ENCODE measurements around the gene SQSTM1. TPM values are rescaled to one million over a fixed set of nuclear protein-coding genes. Genes with fewer than 3 reads are reported as not detected.

Gene SQSTM1
- total RNA-seq, 1 donor from 2014 or later = 593 TPM

DNA sequence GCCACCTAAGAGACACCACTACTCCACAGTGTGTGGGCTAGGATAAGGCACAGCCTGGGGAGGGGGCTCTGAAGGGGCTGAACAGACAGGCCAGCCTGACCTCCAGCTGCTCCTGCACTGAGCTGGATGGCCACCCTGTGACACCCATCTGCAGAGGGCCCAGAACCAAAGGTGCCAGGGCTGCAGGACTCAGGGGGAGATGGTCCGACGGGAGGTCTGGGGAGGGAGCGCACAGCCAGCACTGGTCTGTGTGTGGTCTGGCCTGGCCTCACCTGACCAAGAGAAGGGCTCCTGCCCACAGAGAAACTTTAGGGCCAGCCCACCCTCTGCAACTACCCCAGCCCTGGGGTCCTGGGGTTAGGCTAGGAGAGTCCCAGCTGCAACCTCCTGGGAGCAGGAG lies 26.1 kb upstream of the SQSTM1 start:
- DNase-seq (ENCODE audit: low read depth) = no peak

DNA sequence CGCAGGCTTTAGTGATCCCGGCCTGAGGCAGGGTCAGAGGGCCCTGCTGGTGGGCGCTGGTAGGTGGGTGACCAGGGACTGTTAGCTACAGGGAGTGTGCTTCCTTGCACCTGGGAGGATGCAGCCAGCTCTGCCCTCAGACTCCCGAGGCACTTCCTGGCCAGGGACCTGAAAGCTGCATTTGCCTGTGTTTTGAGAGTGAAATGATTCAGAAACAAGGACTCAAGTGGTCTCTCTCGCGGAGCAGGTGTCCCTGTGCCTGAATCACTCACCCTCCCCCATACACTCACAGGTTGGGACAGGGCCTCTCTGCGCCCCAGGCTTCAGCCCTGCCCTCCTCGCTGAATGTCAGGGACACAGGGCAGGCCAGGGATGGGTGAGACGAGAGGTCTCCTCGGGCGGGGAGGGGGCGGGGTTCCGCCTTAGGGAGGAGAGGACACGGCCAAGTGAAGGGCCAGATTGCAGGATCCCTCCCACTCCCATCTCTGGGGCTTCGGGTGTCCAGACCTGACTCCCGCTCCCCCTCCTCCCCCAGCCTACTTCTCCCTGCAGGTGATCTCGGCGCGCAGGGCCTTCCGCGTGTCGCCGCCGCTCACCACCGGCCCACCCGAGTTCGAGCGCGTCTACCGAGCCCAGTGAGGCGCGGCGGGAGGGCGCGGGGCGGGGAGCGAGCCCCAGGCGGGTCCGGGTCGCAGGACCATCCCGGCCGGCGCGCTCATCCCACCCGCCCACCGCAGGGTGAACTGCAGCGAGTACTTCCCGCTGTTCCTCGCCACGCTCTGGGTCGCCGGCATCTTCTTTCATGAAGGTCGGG lies 25.4 kb upstream of the SQSTM1 start:
- DNase-seq (ENCODE audit: low read depth) = no peak

DNA sequence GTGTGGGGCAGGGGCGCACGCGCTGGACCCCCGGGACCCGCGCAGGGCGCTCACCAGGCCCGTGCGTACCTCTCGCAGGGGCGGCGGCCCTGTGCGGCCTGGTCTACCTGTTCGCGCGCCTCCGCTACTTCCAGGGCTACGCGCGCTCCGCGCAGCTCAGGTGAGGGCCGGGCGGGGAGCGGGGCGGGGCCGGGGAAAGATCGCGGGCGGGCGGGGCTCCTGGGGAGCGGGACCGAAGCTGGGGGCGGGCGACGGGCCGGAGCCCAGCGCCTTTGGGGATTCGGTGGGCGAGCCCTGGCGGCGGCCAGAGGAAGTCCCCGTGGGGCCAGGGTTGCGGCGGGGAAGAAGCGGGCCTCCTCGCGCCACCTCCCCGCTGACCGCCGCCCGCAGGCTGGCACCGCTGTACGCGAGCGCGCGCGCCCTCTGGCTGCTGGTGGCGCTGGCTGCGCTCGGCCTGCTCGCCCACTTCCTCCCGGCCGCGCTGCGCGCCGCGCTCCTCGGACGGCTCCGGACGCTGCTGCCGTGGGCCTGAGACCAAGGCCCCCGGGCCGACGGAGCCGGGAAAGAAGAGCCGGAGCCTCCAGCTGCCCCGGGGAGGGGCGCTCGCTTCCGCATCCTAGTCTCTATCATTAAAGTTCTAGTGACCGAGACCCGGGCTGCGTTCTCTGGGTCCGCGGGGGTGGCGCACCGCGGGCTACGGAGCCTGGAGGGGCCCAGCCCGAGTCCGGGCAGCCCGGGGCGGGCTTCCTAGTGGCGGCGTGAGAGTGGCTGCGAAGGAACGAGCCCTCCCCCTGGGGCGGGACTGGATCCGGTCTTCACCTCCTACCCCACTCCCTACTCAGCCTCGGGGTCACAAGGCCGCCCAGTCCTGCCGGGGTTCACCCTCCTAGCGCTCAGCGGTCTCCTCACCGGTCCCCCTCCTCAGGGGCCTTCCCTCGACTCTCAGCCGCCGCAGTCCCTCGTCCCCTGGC lies 24.6 kb upstream of the SQSTM1 start:
- peak; percentile 84 for DNase-seq (ENCODE audit: low read depth)

- no peak for DNase-seq (ENCODE audit: low read depth)
Measured at GRCh38 chr5:179796877-179797608, 23.7 kb upstream of the SQSTM1 start.

DNA sequence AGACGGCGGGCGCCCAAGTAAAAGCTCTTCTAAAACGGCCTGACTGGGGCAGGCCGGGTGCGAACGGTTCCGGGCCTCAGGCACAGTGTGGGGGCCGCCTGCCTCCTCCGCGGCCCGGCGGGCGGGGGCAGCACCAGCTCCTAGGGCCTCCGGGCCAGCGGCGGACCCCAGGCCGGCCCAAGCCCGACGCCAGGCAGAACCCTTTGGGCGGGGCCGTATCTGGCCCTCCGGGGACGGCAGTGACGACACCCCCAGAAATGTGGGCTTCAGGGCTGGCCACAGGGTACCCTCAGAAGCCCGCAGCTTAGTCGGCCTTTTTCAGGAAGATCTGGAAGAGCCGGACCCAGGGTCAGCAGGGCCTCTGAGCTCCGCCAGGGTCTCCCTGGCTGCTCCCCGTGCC lies 23.0 kb upstream of the SQSTM1 start:
- DNase-seq (ENCODE audit: low read depth) = no peak

- DNase-seq (ENCODE audit: low read depth) = no peak
Measured at GRCh38 chr5:179798144-179798770, 22.4 kb upstream of the SQSTM1 start.

- no peak for DNase-seq (ENCODE audit: low read depth)
Measured at GRCh38 chr5:179798771-179799643, 21.7 kb upstream of the SQSTM1 start.

- no peak for DNase-seq (ENCODE audit: low read depth)
Measured at GRCh38 chr5:179799644-179799973, 21.1 kb upstream of the SQSTM1 start.

DNA sequence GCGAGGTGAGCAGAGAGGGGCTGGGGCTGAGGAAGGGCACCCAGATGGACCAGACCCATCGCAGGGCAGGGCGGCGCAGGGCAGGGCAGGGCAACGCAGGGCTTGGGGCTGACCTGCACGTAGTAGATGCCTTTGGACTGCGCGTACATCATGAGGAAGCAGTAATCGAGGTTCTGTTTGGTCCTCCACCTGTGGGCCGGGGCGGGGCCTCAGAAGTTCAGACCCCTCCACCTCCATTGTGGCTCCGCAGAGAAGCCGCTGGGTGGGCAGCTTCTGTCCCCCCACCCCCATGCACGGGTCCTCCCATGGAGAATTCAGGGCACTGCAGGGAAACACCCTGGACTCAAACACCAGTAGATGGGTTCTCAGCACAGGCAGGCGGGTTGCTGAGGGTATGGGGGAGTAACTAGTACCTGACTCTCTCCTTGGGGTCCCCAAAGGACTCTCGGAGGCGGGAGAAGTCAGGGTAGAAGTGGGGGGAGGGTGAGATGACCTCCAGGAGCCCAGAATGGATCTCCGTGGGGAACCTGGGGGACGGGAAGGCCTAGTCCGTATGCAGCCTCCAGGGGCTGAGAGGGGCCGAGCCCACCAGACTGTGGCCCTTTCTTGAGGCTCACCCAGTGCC lies 20.5 kb upstream of the SQSTM1 start:
- DNase-seq (ENCODE audit: low read depth) = no peak

- DNase-seq (ENCODE audit: low read depth) = no peak
Measured at GRCh38 chr5:179800696-179801201, 20.0 kb upstream of the SQSTM1 start.

GRCh38 chr5:179801304-179802206 lies 19.1 kb upstream of the SQSTM1 start:
- no peak for DNase-seq (ENCODE audit: low read depth)

- no peak for DNase-seq (ENCODE audit: low read depth)
Measured at GRCh38 chr5:179802207-179802883, 18.4 kb upstream of the SQSTM1 start.

DNA sequence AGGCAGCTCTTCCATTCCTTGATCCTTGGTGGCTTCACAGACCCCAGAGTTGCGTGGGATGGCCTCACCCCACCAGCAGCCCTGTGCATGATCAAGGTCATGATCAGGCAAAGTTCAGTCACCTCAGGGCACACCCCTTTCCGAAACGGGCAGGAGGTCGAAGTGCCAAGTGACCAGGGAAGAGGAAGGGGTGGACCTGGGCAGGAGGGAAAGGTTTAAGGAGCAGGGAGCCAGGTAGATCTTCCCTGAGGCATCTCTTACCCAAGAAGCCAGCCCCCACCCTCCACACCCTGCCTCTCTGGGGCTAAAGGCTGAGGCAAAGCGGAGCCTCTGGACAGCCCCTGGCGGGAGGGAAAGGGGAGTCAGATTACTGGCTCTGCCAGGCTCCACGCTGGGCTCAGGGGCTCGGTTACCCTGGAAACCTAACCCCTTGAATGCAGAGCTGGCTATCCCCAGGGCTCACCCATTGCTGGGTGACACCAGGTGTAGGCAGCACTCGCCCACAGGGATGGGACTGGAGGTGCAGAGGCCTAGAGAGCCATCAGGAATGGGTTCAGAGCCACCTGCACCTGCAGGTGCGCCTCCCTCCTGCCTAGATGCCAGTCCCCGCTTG lies 17.6 kb upstream of the SQSTM1 start:
- DNase-seq (ENCODE audit: low read depth) = no peak

- no peak for DNase-seq (ENCODE audit: low read depth)
Measured at GRCh38 chr5:179803651-179804554, 16.8 kb upstream of the SQSTM1 start.

DNA sequence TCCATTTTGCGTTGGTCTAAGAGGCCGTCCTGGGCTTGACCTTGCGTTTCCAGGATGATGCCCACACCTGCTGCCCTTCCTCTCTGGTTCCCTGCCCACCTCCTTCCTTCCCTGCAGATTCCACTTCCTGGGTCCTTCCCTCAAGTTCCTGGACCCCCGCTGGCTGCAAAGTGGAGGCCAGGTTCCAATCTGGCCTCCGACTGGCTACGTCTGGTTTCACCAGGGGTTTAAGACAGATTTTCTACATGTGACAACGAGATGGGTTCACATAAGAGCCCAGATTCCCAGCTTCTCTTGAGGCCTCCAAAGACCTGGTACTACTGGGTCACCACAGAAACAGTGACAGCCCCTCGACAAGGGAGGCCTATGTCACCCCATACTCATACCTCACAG lies 16.2 kb upstream of the SQSTM1 start:
- DNase-seq (ENCODE audit: low read depth) = no peak

GRCh38 chr5:179805070-179805528 lies 15.6 kb upstream of the SQSTM1 start:
- no peak for DNase-seq (ENCODE audit: low read depth)
